Upper lobe of right lung (tissue), 1 donor: ENCODE results near the gene SP4. TPM values are rescaled to one million over a fixed set of nuclear protein-coding genes. Genes with fewer than 3 reads are reported as not detected.

ENCODE experiments used
- ATAC-seq: fragments of 200-7000 bp; cut with Tn5 transposase; one replicate; pipeline ENCODE4 v1.9.1; 2020; ENCODE audit warnings: mild to moderate bottlenecking, moderate library complexity
- DNase-seq: peaks from one replicate; pipeline ENCODE4 v3.0.0-alpha.2; 2020
- H3K27ac ChIP-seq: fragments of 200-600 bp; one replicate; pipeline ENCODE4 v1.8.0; 2022
- H3K27me3 ChIP-seq: fragments of 200-600 bp; one replicate; pipeline ENCODE4 v1.8.0; 2022; ENCODE audit warnings: mild to moderate bottlenecking
- H3K36me3 ChIP-seq: fragments of 200-600 bp; one replicate; pipeline ENCODE4 v1.8.0; 2022
- H3K4me1 ChIP-seq: fragments of 200-600 bp; one replicate; pipeline ENCODE4 v1.8.0; 2022
- H3K4me3 ChIP-seq: fragments of 200-600 bp; one replicate; pipeline ENCODE4 v1.8.0; 2022; ENCODE audit warnings: mild to moderate bottlenecking
- H3K9me3 ChIP-seq: fragments of 200-600 bp; one replicate; pipeline ENCODE4 v1.8.0; 2022
- intact Hi-C: fragments of 100-400 bp; cut with DNase I; formaldehyde crosslinking; loops from one replicate; pipeline ENCODE4 v1.11.0; 2022
- total RNA-seq: library from RNA; stranded (reverse); fragmentation: NEBNext Ultra II Directional; extraction: Animal tissue kit (Norgen Biotek cat#: 25700); gene quantifications from one replicate; pipeline ENCODE4 v1.2.1, GENCODE V29; 2021
- TF ChIP-seq, protein P1 (sequence below): fragments of 200-600 bp; IDR thresholded peaks from one replicate; pipeline ENCODE4 v1.8.0; 2022; ENCODE audit warnings: antibody characterized with exemption
- donor health status: DM: no; HTN: yes; CAD: no; lungs with severe emphysema.

The SP4 gene
- total RNA-seq, 1 donor from 2014 or later, result 8.2 TPM

DNA sequence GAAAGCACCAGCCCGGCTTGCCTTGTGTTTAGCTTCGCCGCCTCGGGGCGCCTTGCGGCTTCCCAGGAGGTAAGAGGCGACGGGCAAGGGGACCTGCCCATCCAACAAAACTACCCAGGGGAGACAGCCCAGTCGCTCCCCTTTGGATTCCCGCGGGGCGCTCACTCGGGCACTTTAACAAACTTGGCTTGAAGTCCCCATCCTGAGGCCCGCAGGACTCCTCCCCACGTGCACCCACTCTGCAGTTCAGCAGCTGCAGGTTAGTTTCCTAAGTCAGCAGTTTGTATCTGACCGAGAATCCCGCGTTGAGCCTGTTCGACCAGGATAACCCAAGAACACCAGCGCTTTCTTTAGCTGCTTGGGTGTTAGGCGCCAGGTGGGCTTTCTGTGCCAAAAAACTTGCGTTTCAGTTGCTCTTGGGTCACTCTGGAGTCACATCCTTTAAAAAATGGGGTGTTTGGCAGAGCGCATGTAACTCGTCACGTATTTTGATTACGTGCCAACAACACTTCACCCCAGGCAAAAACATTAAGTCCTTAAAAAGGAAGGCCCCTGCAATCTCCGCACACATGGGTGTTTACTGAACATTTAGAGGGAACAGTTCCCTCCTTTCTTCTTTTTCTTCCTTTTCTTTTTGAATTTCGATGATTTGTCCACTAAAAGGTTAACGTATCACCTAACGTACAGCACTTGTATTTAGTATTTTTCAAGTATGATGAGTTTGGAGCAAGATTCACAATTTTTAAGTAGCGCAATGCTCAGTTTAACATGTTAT is 115.8 kb downstream of the SP4 start:
- Histone ChIP-seq H3K36me3 (no peaks in the 10 kb centered on the region), H3K4me1 (peaks cover 13% of the 10 kb centered on the region), H3K27me3 (peaks cover 40% of the 10 kb centered on the region), H3K4me3 (peak overlapping the region; percentile 51), H3K9me3 (no peaks in the 10 kb centered on the region), H3K27ac (no peak overlapping the region)
- ATAC-seq, result peak; percentile 38
- DNase-seq, result peak; percentile 65
- intact Hi-C loops, result no loop called here
- TF ChIP-seq, protein P1, sequence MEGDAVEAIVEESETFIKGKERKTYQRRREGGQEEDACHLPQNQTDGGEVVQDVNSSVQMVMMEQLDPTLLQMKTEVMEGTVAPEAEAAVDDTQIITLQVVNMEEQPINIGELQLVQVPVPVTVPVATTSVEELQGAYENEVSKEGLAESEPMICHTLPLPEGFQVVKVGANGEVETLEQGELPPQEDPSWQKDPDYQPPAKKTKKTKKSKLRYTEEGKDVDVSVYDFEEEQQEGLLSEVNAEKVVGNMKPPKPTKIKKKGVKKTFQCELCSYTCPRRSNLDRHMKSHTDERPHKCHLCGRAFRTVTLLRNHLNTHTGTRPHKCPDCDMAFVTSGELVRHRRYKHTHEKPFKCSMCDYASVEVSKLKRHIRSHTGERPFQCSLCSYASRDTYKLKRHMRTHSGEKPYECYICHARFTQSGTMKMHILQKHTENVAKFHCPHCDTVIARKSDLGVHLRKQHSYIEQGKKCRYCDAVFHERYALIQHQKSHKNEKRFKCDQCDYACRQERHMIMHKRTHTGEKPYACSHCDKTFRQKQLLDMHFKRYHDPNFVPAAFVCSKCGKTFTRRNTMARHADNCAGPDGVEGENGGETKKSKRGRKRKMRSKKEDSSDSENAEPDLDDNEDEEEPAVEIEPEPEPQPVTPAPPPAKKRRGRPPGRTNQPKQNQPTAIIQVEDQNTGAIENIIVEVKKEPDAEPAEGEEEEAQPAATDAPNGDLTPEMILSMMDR, result no peak

DNA sequence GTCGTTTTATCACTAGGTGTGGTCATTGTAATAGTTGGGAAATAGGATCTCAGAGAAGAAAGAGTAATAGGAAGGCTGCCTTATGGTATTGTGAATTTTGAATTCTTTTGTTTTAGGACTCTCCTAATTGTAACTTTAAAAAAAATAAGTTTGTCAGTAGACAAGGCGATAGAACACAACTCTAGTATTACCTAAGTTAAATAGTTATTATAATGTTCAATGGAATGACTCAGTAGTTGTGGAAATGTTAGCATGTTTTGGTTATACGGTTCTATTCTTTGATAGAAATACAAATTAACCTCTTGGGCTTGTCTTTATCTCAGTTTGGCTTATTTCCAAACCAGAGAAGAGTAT is 116.4 kb downstream of the SP4 start:
- Histone ChIP-seq H3K4me3 (peak overlapping the region; percentile 51), H3K27ac (no peak overlapping the region), H3K36me3 (no peaks in the 10 kb centered on the region), H3K4me1 (peaks cover 13% of the 10 kb centered on the region), H3K27me3 (peaks cover 40% of the 10 kb centered on the region), H3K9me3 (no peaks in the 10 kb centered on the region)
- no peak for ATAC-seq
- no peak for DNase-seq
- intact Hi-C loops, result no loop called here
- TF ChIP-seq, protein P1, result no peak

DNA sequence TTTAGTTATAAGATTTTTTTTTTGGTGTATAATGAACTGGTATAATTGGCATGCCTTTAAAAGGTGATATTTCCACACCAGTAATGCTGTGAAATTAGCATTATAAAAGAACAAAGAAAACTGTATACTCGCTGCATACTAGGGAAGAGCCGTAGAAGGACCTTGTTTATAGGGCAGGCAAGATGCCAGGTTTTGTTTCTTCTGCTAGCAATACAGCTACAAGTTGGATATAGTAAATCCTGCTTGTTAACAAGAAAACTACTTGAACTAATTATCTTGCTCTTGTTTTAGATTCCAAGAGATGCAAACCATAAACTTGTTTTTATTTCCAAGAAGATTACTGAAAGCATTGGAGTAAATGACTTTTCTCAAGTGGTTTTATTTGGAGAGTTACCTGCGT is 116.8 kb downstream of the SP4 start:
- Histone ChIP-seq H3K4me3 (no peak overlapping the region), H3K27me3 (peaks cover 40% of the 10 kb centered on the region), H3K9me3 (no peaks in the 10 kb centered on the region), H3K4me1 (peaks cover 13% of the 10 kb centered on the region), H3K27ac (no peak overlapping the region), H3K36me3 (no peaks in the 10 kb centered on the region)
- DNase-seq (no peak), ATAC-seq (no peak)
- TF ChIP-seq, protein P1, result no peak
- intact Hi-C loops, result no loop called here

DNA sequence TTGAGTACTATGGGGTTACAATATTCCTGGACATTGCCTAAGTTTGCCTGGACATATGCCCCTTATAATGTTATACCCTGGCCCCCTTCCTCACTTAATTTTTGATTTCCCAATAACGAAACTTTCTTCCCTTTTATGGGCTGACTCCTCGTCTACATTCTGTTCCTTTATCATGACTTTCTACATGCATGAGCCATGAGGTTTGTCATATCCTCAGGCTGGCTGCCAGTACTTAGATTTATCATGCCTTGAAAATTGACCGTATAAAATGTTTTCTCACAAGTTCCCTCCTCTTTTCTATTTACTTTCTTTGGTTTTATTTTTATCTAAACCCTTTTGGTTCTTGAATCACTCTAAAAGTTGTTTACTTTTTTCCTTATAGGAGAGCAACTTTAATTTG is 119.6 kb downstream of the SP4 start:
- peaks cover 26% of the 10 kb centered on the region for H3K27me3 ChIP-seq
- no peak overlapping the region for H3K27ac ChIP-seq
- peaks cover 13% of the 10 kb centered on the region for H3K4me1 ChIP-seq
- ATAC-seq (no peak), DNase-seq (no peak)
- H3K9me3 ChIP-seq, result no peaks in the 10 kb centered on the region
- TF ChIP-seq, protein P1, result no peak
- intact Hi-C loops, result no loop called here
- no peak overlapping the region for H3K4me3 ChIP-seq
- no peaks in the 10 kb centered on the region for H3K36me3 ChIP-seq

DNA sequence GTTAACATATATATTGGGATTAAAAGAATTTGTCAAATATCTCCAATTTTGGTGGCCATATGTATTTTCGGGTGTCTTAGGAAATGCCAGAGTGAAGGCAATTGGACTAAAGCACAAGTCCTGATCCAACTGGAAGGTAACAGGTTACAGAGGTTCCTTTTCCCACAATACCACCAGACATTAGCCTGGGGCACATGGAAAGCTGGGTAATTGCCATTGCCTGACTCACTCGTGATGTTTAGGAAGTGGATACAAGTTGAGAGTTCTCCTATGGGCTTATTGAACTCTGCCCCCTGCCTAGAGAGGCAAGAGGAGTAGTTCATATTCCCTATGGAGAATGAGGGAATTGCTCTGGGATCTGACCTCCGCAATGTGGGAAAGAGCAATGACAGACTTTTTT is 120.6 kb downstream of the SP4 start:
- peaks cover 16% of the 10 kb centered on the region for H3K27me3 ChIP-seq
- H3K4me3 ChIP-seq, result no peak overlapping the region
- ATAC-seq (no peak), DNase-seq (no peak)
- H3K27ac ChIP-seq, result no peak overlapping the region
- H3K36me3 ChIP-seq, result no peaks in the 10 kb centered on the region
- TF ChIP-seq, protein P1, result no peak
- peaks cover 3% of the 10 kb centered on the region for H3K4me1 ChIP-seq
- intact Hi-C loops, result no loop called here
- no peaks in the 10 kb centered on the region for H3K9me3 ChIP-seq
